Heart left ventricle (tissue), 16 donors: ENCODE data around the gene LSM4. TPM values are rescaled to one million over a fixed set of nuclear protein-coding genes. Genes with fewer than 3 reads are reported as not detected.
A peak's percentile ranks its signal among the peaks of the same experiment; 100 is the strongest.

ENCODE experiments used
- ATAC-seq, 4 donors: fragments of 200-7000 bp; cut with Tn5 transposase; one replicate each; pipeline ENCODE4 v1.9.1; 2020 to 2022; ENCODE audit warnings: moderate library complexity in 4 of 4, mild to moderate bottlenecking in 3 of 4, moderate number of reproducible peaks in 1 of 4
- DNase-seq, 5 donors: peaks; one replicate each; pipeline ENCODE4 v3.0.0-alpha.2; 2020
- H3K27ac ChIP-seq, 12 donors: fragments of 200-600 bp; sonication (generic) in 4 of 12; one replicate each; pipeline versions ENCODE4 v1.5.0 to v1.8.0; 2016 to 2022; ENCODE audit warnings: mild to moderate bottlenecking in 2 of 12
- H3K27me3 ChIP-seq, 9 donors: fragments of 200-600 bp; sonication (generic) in 2 of 9; one replicate each; pipeline versions ENCODE4 v1.5.1 to v1.8.0; 2016 to 2022; ENCODE audit warnings: mild to moderate bottlenecking in 3 of 9
- H3K36me3 ChIP-seq, 9 donors: fragments of 200-600 bp; sonication (generic) in 2 of 9; one replicate each; pipeline versions ENCODE4 v1.5.0 to v1.8.0; 2018 to 2022; ENCODE audit warnings: mild to moderate bottlenecking in 2 of 9
- H3K4me1 ChIP-seq, 12 donors: fragments of 200-600 bp; sonication (generic) in 4 of 12; one replicate each; pipeline versions ENCODE4 v1.5.0 to v1.8.0; 2016 to 2022; ENCODE audit warnings: mild to moderate bottlenecking in 3 of 12
- H3K4me3 ChIP-seq, 12 donors: fragments of 200-600 bp; sonication (generic) in 4 of 12; one replicate each; pipeline versions ENCODE4 v1.5.0 to v1.8.0; 2017 to 2022; ENCODE audit warnings: mild to moderate bottlenecking in 9 of 12, moderate library complexity in 4 of 12
- H3K9me3 ChIP-seq, 12 donors: fragments of 200-600 bp; sonication (generic) in 4 of 12; one replicate each; pipeline versions ENCODE4 v1.5.0 to v1.8.0; 2016 to 2022; ENCODE audit warnings: mild to moderate bottlenecking in 1 of 12
- POLR2A ChIP-seq, 2 donors: fragments of 450-650 bp; IDR thresholded peaks; one replicate each; pipeline ENCODE4 v1.6.1; 2017; ENCODE audit warnings: antibody characterized with exemption in 2 of 2, mild to moderate bottlenecking in 2 of 2, moderate library complexity in 2 of 2
- WGBS, 4 donors: extraction: QIAGEN DNeasy Blood & Tissue Kit in 2 of 4; methylation state at CpG; one replicate each; pipeline versions ENCODE4 v1.1.5 to v1.1.7; 2013 to 2018; 5-methylcytosine and 5-hydroxymethylcytosine counted together
- intact Hi-C, 10 donors: fragments of 100-400 bp; cut with DNase I; formaldehyde crosslinking; loops; one replicate each; pipeline versions ENCODE4 v1.11.1 to v1.14.2; 2022
- polyA plus RNA-seq, 2 donors: library from polyadenylated mRNA; stranded (reverse); fragments of 200-250 nt; gene quantifications; one replicate each; pipeline ENCODE4 v1.2.3, GENCODE V29; 2013
- total RNA-seq, 9 donors: library from RNA; depleted of rRNA in 2 of 9; stranded (reverse); fragments of >200 nt in 2 of 9; fragmentation: NEBNext Ultra II Directional in 3 of 9; extraction: Animal tissue kit (Norgen Biotek cat#: 25700) in 3 of 9; gene quantifications; one replicate each; pipeline versions ENCODE4 v1.1.0 to v1.2.4, GENCODE V29; 2016 to 2023
- TF ChIP-seq, protein P1 (sequence below), 12 donors: fragments of 200-600 bp; sonication (generic) in 4 of 12; IDR thresholded peaks; one replicate each; pipeline versions ENCODE4 v1.5.0 to v1.8.0; 2018 to 2022; ENCODE audit warnings: antibody characterized with exemption in 12 of 12, mild to moderate bottlenecking in 5 of 12
- donor health status: ischemic (EF 13 %, LVEDD 7.1; RV severe dilation, severe dysfunction).
- donor health status: healthy with polysubstance abuse.
- donor health status: DM: no; HTN: yes; CAD: no.
- donor health status: DM: no; HTN: no; CAD: no.
- donor health status: ischemic (EF 25% LVEDD 6.9; RV normal size, moderate dysfunction).
- donor health status: ischemic (EF 25% LVEDD 5.7; RV mildly dilated, moderate dysfunction).
- donor health status: healthy.
- donor health status: DM: yes; HTN: yes; CAD: no.
- donor health status: ischemic (EF 35%, LVEDD 5.7; RV mildly dilated, moderate dysfunction).
- donor health status: nonischemic (EF 11% LVEDD 7.7; RV severe dilation, severe dysfunction).
- donor health status: DM: yes; HTN: yes; CAD: no.
- donor health status: PGD.
- donor health status: ischemic (EF 29% LVEDD 5.4; RV normal size, mild dysfunction).
- donor health status: nonischemic (EF 23%, LVEDD 6.1; RV moderate dilation, normal function).

The LSM4 gene
- total and polyA plus RNA-seq, 11 donors: 65.8 to 171 (median 104) TPM

- Histone ChIP-seq H3K27ac (peak overlapping the region; percentile 89 to 100 (median 98)), H3K36me3 (peaks cover 0 to 28% (median 2%) of the 10 kb centered on the region in 9 donors), H3K4me1 (peaks cover 18 to 75% (median 54%) of the 10 kb centered on the region in 12 donors), H3K9me3 (no peaks in the 10 kb centered on the region), H3K4me3 (peak overlapping the region in 9 of 12 donors; percentile 15 to 62 (median 47)), H3K27me3 (no peaks in the 10 kb centered on the region)
- TF ChIP-seq, protein P1, sequence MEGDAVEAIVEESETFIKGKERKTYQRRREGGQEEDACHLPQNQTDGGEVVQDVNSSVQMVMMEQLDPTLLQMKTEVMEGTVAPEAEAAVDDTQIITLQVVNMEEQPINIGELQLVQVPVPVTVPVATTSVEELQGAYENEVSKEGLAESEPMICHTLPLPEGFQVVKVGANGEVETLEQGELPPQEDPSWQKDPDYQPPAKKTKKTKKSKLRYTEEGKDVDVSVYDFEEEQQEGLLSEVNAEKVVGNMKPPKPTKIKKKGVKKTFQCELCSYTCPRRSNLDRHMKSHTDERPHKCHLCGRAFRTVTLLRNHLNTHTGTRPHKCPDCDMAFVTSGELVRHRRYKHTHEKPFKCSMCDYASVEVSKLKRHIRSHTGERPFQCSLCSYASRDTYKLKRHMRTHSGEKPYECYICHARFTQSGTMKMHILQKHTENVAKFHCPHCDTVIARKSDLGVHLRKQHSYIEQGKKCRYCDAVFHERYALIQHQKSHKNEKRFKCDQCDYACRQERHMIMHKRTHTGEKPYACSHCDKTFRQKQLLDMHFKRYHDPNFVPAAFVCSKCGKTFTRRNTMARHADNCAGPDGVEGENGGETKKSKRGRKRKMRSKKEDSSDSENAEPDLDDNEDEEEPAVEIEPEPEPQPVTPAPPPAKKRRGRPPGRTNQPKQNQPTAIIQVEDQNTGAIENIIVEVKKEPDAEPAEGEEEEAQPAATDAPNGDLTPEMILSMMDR (IDR thresholded peaks at IDR 0.05): no peak
- TF ChIP-seq POLR2A (IDR thresholded peaks at IDR 0.05): no peak
- peak in 3 of 5 donors; percentile 70 to 77 (median 75) for DNase-seq
- intact Hi-C loops: loop anchor here in 9 of 10 donors (1.0 to 2.0 kb wide), 5 partner anchors 12 to 24 kb away; partner anchors contain the start of genes JUND (in 6 of the 9) and LSM4 (in 6 of the 9)
- WGBS, 4 donors: 3 to 15% (median 5%) methylated on average over 2 of the region's 2 CpGs
- ATAC-seq: peak; percentile 35 to 38 (median 37)
Measured at GRCh38 chr19:18304208-18304457, 18.7 kb downstream of the LSM4 start.

GRCh38 chr19:18301718-18302111 is 21.2 kb downstream of the LSM4 start:
- Histone ChIP-seq H3K36me3 (peaks cover 0 to 8% (median 0%) of the 10 kb centered on the region in 9 donors), H3K4me3 (no peak overlapping the region), H3K4me1 (peaks cover 18 to 64% (median 52%) of the 10 kb centered on the region in 12 donors), H3K9me3 (no peaks in the 10 kb centered on the region), H3K27me3 (no peaks in the 10 kb centered on the region), H3K27ac (peak overlapping the region in 11 of 12 donors; percentile 74 to 100 (median 98))
- ATAC-seq (no peak), DNase-seq (no peak)
- 64 to 81% (median 67%) methylated on average over 3 to 4 of the region's 4 CpGs for WGBS, 4 donors
- intact Hi-C loops: no loop called here
- no peak for TF ChIP-seq POLR2A (IDR thresholded peaks at IDR 0.05)
- TF ChIP-seq, protein P1 (IDR thresholded peaks at IDR 0.05): no peak

DNA sequence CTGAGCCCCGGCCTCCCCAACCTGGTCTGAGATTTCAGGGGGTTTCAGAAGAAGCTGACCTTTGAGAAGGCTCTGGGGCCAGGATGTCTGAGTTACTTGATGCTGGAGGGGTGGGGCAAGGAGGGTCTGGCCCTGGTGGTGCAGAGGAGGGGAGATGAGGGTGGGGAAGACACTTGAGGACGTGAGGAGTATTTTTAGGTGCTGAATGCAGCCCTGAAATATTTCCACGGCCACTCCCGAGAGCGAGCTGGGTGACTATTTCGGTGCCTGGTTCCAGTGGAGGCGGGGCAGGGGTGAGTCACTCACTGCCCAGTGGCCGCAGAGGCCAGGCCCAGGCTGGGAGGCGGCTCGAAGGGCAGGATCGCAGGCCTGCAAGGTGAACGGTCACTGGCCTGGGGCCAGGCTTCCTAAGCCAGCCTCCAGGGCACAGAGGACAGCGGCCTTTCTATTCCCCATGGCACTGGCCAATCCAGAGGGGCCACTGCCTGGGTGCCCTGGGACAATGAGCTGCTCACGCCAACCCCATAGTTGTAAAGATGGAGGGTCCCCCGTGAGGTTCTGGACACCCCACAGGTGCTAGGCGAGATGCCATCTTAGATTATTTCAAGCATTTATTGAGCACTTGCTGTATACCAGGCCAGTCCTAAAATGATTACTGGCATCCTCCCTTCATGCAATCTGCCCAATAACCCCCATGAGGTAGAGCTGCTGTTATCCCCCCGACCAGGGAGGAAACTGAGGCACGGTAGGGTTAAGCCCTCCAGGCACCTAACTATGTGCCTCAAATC is 21.8 kb downstream of the LSM4 start:
- peaks cover 18 to 60% (median 49%) of the 10 kb centered on the region in 12 donors for H3K4me1 ChIP-seq
- H3K36me3 ChIP-seq: peaks cover 0 to 2% (median 0%) of the 10 kb centered on the region in 9 donors
- H3K9me3 ChIP-seq: no peaks in the 10 kb centered on the region
- no peaks in the 10 kb centered on the region for H3K27me3 ChIP-seq
- intact Hi-C loops: no loop called here
- H3K27ac ChIP-seq: peak overlapping the region; percentile 55 to 100 (median 98)
- peak in 1 of 2 donors; percentile 27 for TF ChIP-seq POLR2A (IDR thresholded peaks at IDR 0.05)
- TF ChIP-seq, protein P1 (IDR thresholded peaks at IDR 0.05): no peak
- H3K4me3 ChIP-seq: no peak overlapping the region
- DNase-seq (peak; percentile 85 to 95 (median 88)), ATAC-seq (peak; percentile 53 to 76 (median 66))
- 37 to 45% (median 42%) methylated on average over 10 to 18 of the region's 18 CpGs for WGBS, 4 donors

DNA sequence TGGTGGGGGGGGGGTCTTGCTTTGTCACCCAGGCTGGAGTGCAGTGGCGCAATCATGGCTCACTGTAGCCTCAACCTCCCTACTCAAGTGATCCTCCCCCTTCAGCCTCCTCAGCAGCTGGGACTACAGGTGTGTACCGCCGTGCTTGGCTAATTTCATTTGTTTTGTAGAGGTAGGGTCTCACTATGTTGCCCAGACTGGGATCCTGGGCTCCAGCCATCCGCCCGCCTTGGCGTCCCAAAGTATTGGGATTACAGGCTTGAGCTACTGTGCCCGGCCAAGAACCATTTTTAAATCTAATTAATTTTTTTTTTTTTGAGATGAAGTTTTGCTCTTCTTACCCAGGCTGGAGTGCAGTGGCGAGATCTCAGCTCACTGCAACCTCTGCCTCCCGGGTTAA is 23.2 kb downstream of the LSM4 start:
- Histone ChIP-seq H3K27me3 (no peaks in the 10 kb centered on the region), H3K4me1 (peaks cover 18 to 45% (median 35%) of the 10 kb centered on the region in 12 donors), H3K27ac (peak overlapping the region in 5 of 12 donors; percentile 24 to 99 (median 98)), H3K4me3 (no peak overlapping the region), H3K36me3 (no peaks in the 10 kb centered on the region), H3K9me3 (no peaks in the 10 kb centered on the region)
- no peak for ATAC-seq
- intact Hi-C loops: no loop called here
- DNase-seq: no peak
- TF ChIP-seq POLR2A (IDR thresholded peaks at IDR 0.05): no peak
- TF ChIP-seq, protein P1 (IDR thresholded peaks at IDR 0.05): no peak
- WGBS, 4 donors: 93 to 96% (median 95%) methylated on average over 9 of the region's 9 CpGs
